PC-9 (cell line): ENCODE measurements around the gene IFNAR1. TPM values are rescaled to one million over a fixed set of nuclear protein-coding genes. Genes with fewer than 3 reads are reported as not detected.

Experiments used
- BruUV-seq: library from RNA; stranded (reverse); fragments of 400-500 nt; replicated peaks from 2 replicates; lab custom pipeline; 2021; lab: Mats Ljungman, UMichigan
- CTCF ChIA-PET: fragments of 300-600 bp; sonication (Branson Sonifier 250); formaldehyde crosslinking; loops from one replicate; lab custom pipeline; 2022; ENCODE audit warnings: antibody characterized with exemption; lab: Charles Lee
- POLR2A ChIA-PET: fragments of 300-600 bp; sonication (Branson Sonifier 250); formaldehyde crosslinking; loops from one replicate; lab custom pipeline; 2022; ENCODE audit warnings: antibody characterized with exemption; ENCODE audit not compliant: unreplicated experiment; lab: Charles Lee
- DNase-seq, 2 experiments: peaks; one replicate each; pipeline versions ENCODE4 v3.0.0 to v3.0.0-alpha.2; 2015 to 2022; ENCODE audit warnings: mixed read lengths in 1 of 2
- H2AFZ ChIP-seq: fragments of 200-600 bp; sonication (generic); 2 replicates; pipeline ENCODE4 v1.8.1; 2017; ENCODE audit warnings: antibody characterized with exemption
- H3F3A ChIP-seq: fragments of 200-600 bp; sonication (generic); 2 replicates; pipeline ENCODE4 v1.8.1; 2017; ENCODE audit warnings: antibody characterized with exemption, mild to moderate bottlenecking, low read depth; ENCODE audit not compliant: insufficient read depth
- H3K27ac ChIP-seq: fragments of 200-600 bp; sonication (generic); 2 replicates; pipeline ENCODE4 v1.6.1; 2016; ENCODE audit warnings: mixed run types
- H3K27me3 ChIP-seq: fragments of 200-600 bp; sonication (generic); 2 replicates; pipeline ENCODE4 v1.6.1; 2016; ENCODE audit warnings: low read depth, mixed run types; ENCODE audit not compliant: insufficient read depth
- H3K36me3 ChIP-seq: fragments of 200-600 bp; sonication (generic); 2 replicates; pipeline ENCODE4 v1.6.1; 2016; ENCODE audit warnings: low read depth, mixed run types
- H3K4me1 ChIP-seq: fragments of 200-600 bp; sonication (generic); replicated peaks from 2 replicates; pipeline ENCODE4 v1.6.1; 2016; ENCODE audit warnings: mixed run types; ENCODE audit not compliant: insufficient read depth
- H3K4me2 ChIP-seq: fragments of 200-600 bp; sonication (generic); 2 replicates; pipeline ENCODE4 v1.6.1; 2017; ENCODE audit warnings: mixed run types
- H3K4me3 ChIP-seq: fragments of 200-600 bp; sonication (generic); 2 replicates; pipeline ENCODE4 v1.6.1; 2016; ENCODE audit warnings: mixed run types
- H3K79me2 ChIP-seq: fragments of 200-600 bp; sonication (generic); 2 replicates; pipeline ENCODE4 v1.6.1; 2017; ENCODE audit warnings: low read depth, mixed run types
- H3K9me2 ChIP-seq: fragments of 200-600 bp; sonication (generic); 2 replicates; pipeline ENCODE4 v1.8.1; 2017; ENCODE audit warnings: mild to moderate bottlenecking; ENCODE audit not compliant: insufficient read depth
- H3K9me3 ChIP-seq: fragments of 200-600 bp; sonication (generic); 2 replicates; pipeline ENCODE4 v1.8.1; 2016; ENCODE audit warnings: low read depth; ENCODE audit not compliant: insufficient read depth
- H4K20me1 ChIP-seq: fragments of 200-600 bp; sonication (generic); 2 replicates; pipeline ENCODE4 v1.8.1; 2017; ENCODE audit not compliant: insufficient read depth
- CTCF ChIP-seq: fragments of 200-600 bp; sonication (generic); conservative IDR thresholded peaks from 2 replicates; pipeline ENCODE4 v1.6.1; 2017; ENCODE audit warnings: mixed run types, antibody characterized with exemption, mild to moderate bottlenecking, moderate library complexity
- EZH2 ChIP-seq: fragments of 200-600 bp; sonication (generic); IDR thresholded peaks from 2 replicates; pipeline ENCODE4 v1.8.0; 2017; ENCODE audit warnings: antibody characterized with exemption, low read depth
- intact Hi-C: fragments of 100-400 bp; cut with micrococcal nuclease; formaldehyde crosslinking; loops from one replicate; pipeline ENCODE4 v1.10.0; 2022; ENCODE audit not compliant: unreplicated experiment
- total RNA-seq: library from RNA; stranded (reverse); gene quantifications from 2 replicates; pipeline ENCODE4 v1.2.3, GENCODE V29; 2021

The IFNAR1 gene
- total RNA-seq, 1 experiment from 2014 or later, result 25.5 TPM

- H3K27ac ChIP-seq, result no peak overlapping the region
- CTCF ChIA-PET, result no interaction called here
- H3K4me2 ChIP-seq, result no peak overlapping the region
- H3F3A ChIP-seq, result no peaks in the 10 kb centered on the region
- H3K9me2 ChIP-seq, result no peaks in the 10 kb centered on the region
- DNase-seq, result no peak
- H3K9me3 ChIP-seq, result no peaks in the 10 kb centered on the region
- intact Hi-C loops, result no loop called here
- POLR2A ChIA-PET, result no interaction called here
- no peak overlapping the region for H2AFZ ChIP-seq
- no peaks in the 10 kb centered on the region for H3K36me3 ChIP-seq
- no TSS peak for BruUV-seq
- no peak overlapping the region for H3K4me3 ChIP-seq
- TF ChIP-seq CTCF (no peak), EZH2 (no peak)
- no peaks in the 10 kb centered on the region for H4K20me1 ChIP-seq
- H3K79me2 ChIP-seq, result no peaks in the 10 kb centered on the region
- no peaks in the 10 kb centered on the region for H3K4me1 ChIP-seq
- H3K27me3 ChIP-seq, result no peaks in the 10 kb centered on the region
These were observed 72.9 kb downstream of the IFNAR1 start for GRCh38 chr21:33397717-33398116.

- DNase-seq, result no peak
- CTCF ChIA-PET, result no interaction called here
- H3K4me1 ChIP-seq, result no peaks in the 10 kb centered on the region
- POLR2A ChIA-PET, result no interaction called here
- H3K4me3 ChIP-seq, result no peak overlapping the region
- H3K27me3 ChIP-seq, result no peaks in the 10 kb centered on the region
- no peaks in the 10 kb centered on the region for H3K9me3 ChIP-seq
- H3K9me2 ChIP-seq, result no peaks in the 10 kb centered on the region
- no peak overlapping the region for H3K27ac ChIP-seq
- no peak overlapping the region for H3K4me2 ChIP-seq
- H3K79me2 ChIP-seq, result no peaks in the 10 kb centered on the region
- no peaks in the 10 kb centered on the region for H4K20me1 ChIP-seq
- H3K36me3 ChIP-seq, result no peaks in the 10 kb centered on the region
- TF ChIP-seq CTCF, result no peak
- TF ChIP-seq EZH2, result no peak
- no peaks in the 10 kb centered on the region for H3F3A ChIP-seq
- H2AFZ ChIP-seq, result no peak overlapping the region
- BruUV-seq, result no TSS peak
- intact Hi-C loops, result no loop called here
These were observed 73.6 kb downstream of the IFNAR1 start for GRCh38 chr21:33398361-33398760.

- Histone ChIP-seq H3K36me3 (no peaks in the 10 kb centered on the region), H3F3A (peaks cover 4% of the 10 kb centered on the region; the same call in 1 of the 2 replicates), H3K4me3 (no peak overlapping the region), H3K4me1 (peaks cover 8% of the 10 kb centered on the region; the same call in 1 of the 2 replicates), H3K27me3 (no peaks in the 10 kb centered on the region), H3K27ac (no peak overlapping the region), H3K4me2 (no peak overlapping the region), H3K9me3 (no peaks in the 10 kb centered on the region), H2AFZ (no peak overlapping the region), H3K9me2 (no peaks in the 10 kb centered on the region), H3K79me2 (peaks cover 31% of the 10 kb centered on the region), H4K20me1 (peaks cover 10% of the 10 kb centered on the region; the same call in 1 of the 2 replicates)
- POLR2A ChIA-PET, result no interaction called here
- CTCF ChIA-PET, result no interaction called here
- no peak for TF ChIP-seq EZH2
- no peak for TF ChIP-seq CTCF
- no peak for DNase-seq
- no TSS peak for BruUV-seq
- intact Hi-C loops, result no loop called here
These were observed 76.8 kb downstream of the IFNAR1 start for GRCh38 chr21:33401630-33401992.
